Mesothelial cell of epicardium (in vitro differentiated cells): Measurements from ENCODE around the gene CELSR3. TPM values are rescaled to one million over a fixed set of nuclear protein-coding genes. Genes with fewer than 3 reads are reported as not detected.

ENCODE experiments used
- DNase-seq, 2 experiments: peaks; one replicate each; pipeline ENCODE4 v3.0.0; 2021; ENCODE audit warnings: low spot score in 2 of 2; ENCODE audit not compliant: unreplicated experiment in 2 of 2
- H3K27ac Mint-ChIP-seq: 2 replicates; pipeline ENCODE4 v1.8.0; 2021; ENCODE audit warnings: mixed read lengths
- H3K27me3 Mint-ChIP-seq: 2 replicates; pipeline ENCODE4 v1.8.0; 2021; ENCODE audit warnings: low read depth, mixed read lengths
- H3K36me3 Mint-ChIP-seq: 2 replicates; pipeline ENCODE4 v1.8.0; 2021; ENCODE audit warnings: mixed read lengths
- H3K4me1 Mint-ChIP-seq: 2 replicates; pipeline ENCODE4 v1.8.0; 2021; ENCODE audit warnings: mixed read lengths
- H3K4me3 Mint-ChIP-seq: 2 replicates; pipeline ENCODE4 v1.8.0; 2021; ENCODE audit warnings: mild to moderate bottlenecking, moderate library complexity, mixed read lengths
- H3K9me3 Mint-ChIP-seq: 2 replicates; pipeline ENCODE4 v1.8.0; 2021; ENCODE audit warnings: mixed read lengths
- total RNA-seq: library from RNA; stranded (reverse); gene quantifications from 3 replicates; pipeline ENCODE4 v1.2.1, GENCODE V29; 2021
- TF ChIP-seq, protein P1 (sequence below): fragments of 200-600 bp; sonication (generic); IDR thresholded peaks from one replicate; pipeline ENCODE4 v1.5.0; 2021; ENCODE audit warnings: antibody characterized with exemption; ENCODE audit not compliant: unreplicated experiment

Gene CELSR3
- total RNA-seq, 1 donor from 2014 or later: 5.0 TPM

DNA sequence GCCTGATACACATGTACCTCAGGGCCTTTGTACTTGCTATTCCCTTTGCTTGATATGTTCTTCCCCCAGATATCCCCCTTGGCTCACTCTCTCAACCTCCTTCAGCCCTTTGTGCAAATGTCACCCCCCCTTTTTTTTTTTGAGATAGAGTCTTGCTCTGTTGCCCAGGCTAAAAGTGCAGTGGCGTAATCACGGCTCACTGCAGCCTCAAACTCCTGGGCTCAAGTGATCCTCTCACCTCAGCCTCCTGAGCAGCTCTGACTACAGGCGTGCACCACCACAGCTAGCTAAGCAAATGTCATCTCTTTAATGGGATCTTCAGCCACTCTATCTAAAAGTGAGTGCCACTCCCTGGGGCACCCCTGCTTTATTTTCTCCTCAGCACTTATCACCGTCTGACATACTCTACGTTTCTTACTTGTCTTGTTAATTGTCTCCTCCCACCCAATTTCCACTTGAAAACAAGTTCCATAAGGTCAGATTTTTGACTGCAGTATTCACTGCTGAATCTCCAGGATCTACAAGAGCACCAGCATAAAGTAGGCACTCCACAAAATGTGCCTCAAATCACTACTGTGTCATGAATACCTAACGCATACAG, 39.7 kb upstream of the CELSR3 start:
- TF ChIP-seq, protein P1, sequence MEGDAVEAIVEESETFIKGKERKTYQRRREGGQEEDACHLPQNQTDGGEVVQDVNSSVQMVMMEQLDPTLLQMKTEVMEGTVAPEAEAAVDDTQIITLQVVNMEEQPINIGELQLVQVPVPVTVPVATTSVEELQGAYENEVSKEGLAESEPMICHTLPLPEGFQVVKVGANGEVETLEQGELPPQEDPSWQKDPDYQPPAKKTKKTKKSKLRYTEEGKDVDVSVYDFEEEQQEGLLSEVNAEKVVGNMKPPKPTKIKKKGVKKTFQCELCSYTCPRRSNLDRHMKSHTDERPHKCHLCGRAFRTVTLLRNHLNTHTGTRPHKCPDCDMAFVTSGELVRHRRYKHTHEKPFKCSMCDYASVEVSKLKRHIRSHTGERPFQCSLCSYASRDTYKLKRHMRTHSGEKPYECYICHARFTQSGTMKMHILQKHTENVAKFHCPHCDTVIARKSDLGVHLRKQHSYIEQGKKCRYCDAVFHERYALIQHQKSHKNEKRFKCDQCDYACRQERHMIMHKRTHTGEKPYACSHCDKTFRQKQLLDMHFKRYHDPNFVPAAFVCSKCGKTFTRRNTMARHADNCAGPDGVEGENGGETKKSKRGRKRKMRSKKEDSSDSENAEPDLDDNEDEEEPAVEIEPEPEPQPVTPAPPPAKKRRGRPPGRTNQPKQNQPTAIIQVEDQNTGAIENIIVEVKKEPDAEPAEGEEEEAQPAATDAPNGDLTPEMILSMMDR: no peak
- Mint-ChIP-seq H3K4me3 (no peak overlapping the region), H3K27me3 (no peaks in the 10 kb centered on the region), H3K27ac (no peak overlapping the region), H3K4me1 (peaks cover 3% of the 10 kb centered on the region), H3K36me3 (peaks cover 31% of the 10 kb centered on the region), H3K9me3 (no peaks in the 10 kb centered on the region)
- DNase-seq: no peak

- Mint-ChIP-seq H3K4me3 (no peak overlapping the region), H3K27me3 (no peaks in the 10 kb centered on the region), H3K4me1 (peaks cover 9% of the 10 kb centered on the region), H3K36me3 (peaks cover 29% of the 10 kb centered on the region), H3K27ac (no peak overlapping the region), H3K9me3 (no peaks in the 10 kb centered on the region)
- no peak for DNase-seq
- TF ChIP-seq, protein P1: no peak
These were observed 38.2 kb upstream of the CELSR3 start for GRCh38 chr3:48700731-48701405.

DNA sequence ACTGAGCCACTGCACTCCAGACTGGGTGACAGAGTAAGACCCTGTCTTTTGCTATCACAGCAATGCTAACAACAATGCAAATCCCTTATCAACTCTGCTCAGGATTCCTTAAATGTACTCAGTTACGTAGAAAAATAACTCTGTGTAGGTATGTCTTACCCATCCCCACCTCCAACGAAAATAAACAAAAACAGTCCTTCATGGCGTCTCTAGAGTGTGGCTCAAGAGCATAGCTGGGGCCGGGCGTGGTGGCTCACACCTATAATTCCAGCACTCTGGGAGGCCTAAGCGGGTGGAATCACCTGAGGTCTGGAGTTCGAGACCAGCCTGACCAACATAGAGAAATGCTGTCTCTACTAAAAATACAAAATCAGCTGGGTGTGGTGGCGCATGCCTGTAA, 36.2 kb upstream of the CELSR3 start:
- TF ChIP-seq, protein P1: no peak
- Mint-ChIP-seq H3K27me3 (no peaks in the 10 kb centered on the region), H3K27ac (no peak overlapping the region), H3K36me3 (peaks cover 28% of the 10 kb centered on the region), H3K4me3 (no peak overlapping the region), H3K4me1 (peaks cover 21% of the 10 kb centered on the region), H3K9me3 (no peaks in the 10 kb centered on the region)
- no peak for DNase-seq

- no peak overlapping the region for H3K4me3 Mint-ChIP-seq
- no peak for DNase-seq
- TF ChIP-seq, protein P1: no peak
- no peaks in the 10 kb centered on the region for H3K27me3 Mint-ChIP-seq
- H3K4me1 Mint-ChIP-seq: peaks cover 25% of the 10 kb centered on the region
- H3K9me3 Mint-ChIP-seq: no peaks in the 10 kb centered on the region
- H3K27ac Mint-ChIP-seq: no peak overlapping the region
- H3K36me3 Mint-ChIP-seq: peaks cover 31% of the 10 kb centered on the region
These were observed 35.3 kb upstream of the CELSR3 start for GRCh38 chr3:48697952-48698351.

- TF ChIP-seq, protein P1: no peak
- Mint-ChIP-seq H3K9me3 (no peaks in the 10 kb centered on the region), H3K27ac (peak overlapping the region; percentile 71), H3K27me3 (no peaks in the 10 kb centered on the region), H3K4me1 (peaks cover 25% of the 10 kb centered on the region), H3K4me3 (no peak overlapping the region), H3K36me3 (peaks cover 28% of the 10 kb centered on the region)
- DNase-seq: no peak
These were observed 33.9 kb upstream of the CELSR3 start for GRCh38 chr3:48696601-48697000.
